Gastrocnemius medialis (tissue), 4 donors: Measurements from ENCODE around the gene TEX52. TPM values are rescaled to one million over a fixed set of nuclear protein-coding genes. Genes with fewer than 3 reads are reported as not detected.

Source experiments
- ATAC-seq, 2 donors: fragments of 150-250 bp; one replicate each; pipeline ENCODE4 v1.9.1; 2016
- DNase-seq, 2 donors: peaks; one replicate each; pipeline ENCODE4 v3.0.0-alpha.2; 2019
- H3K27ac ChIP-seq, 4 donors: fragments of 200-600 bp; sonication (generic); 1 replicate in 1 of 4; 2 replicates in 3 of 4; pipeline ENCODE4 v1.5.1; 2016 to 2018; ENCODE audit warnings: mild to moderate bottlenecking in 2 of 4, moderate library complexity in 1 of 4
- H3K27me3 ChIP-seq, 3 donors: fragments of 200-600 bp; sonication (generic) in 2 of 3; 1 replicate in 1 of 3; 2 replicates in 2 of 3; pipeline versions ENCODE4 v1.5.1 to v1.6.0; 2016 to 2019; ENCODE audit warnings: mild to moderate bottlenecking in 1 of 3, moderate library complexity in 1 of 3
- H3K36me3 ChIP-seq, 2 donors: fragments of 200-600 bp; sonication (generic) in 1 of 2; one replicate each; pipeline ENCODE4 v1.5.1; 2017 to 2018
- H3K4me1 ChIP-seq, 2 donors: fragments of 200-600 bp; sonication (generic) in 1 of 2; one replicate each; pipeline ENCODE4 v1.5.1; 2016 to 2017; ENCODE audit warnings: mild to moderate bottlenecking in 2 of 2
- H3K4me3 ChIP-seq, 4 donors: fragments of 200-600 bp; sonication (generic) in 3 of 4; 1 replicate in 1 of 4; 2 replicates in 3 of 4; pipeline ENCODE4 v1.5.1; 2016 to 2019; ENCODE audit warnings: mild to moderate bottlenecking in 2 of 4
- H3K9me3 ChIP-seq, 3 donors: fragments of 200-600 bp; sonication (generic) in 2 of 3; 1 replicate in 1 of 3; 2 replicates in 2 of 3; pipeline ENCODE4 v1.5.1; 2016 to 2019
- POLR2A ChIP-seq, 2 donors: fragments of 450-650 bp; IDR thresholded peaks; one replicate each; pipeline ENCODE4 v1.6.1; 2017; ENCODE audit warnings: antibody characterized with exemption in 2 of 2, mild to moderate bottlenecking in 2 of 2, moderate library complexity in 2 of 2
- in situ Hi-C, 4 donors: fragments of 200-750 bp; cut with MboI; loops; one replicate each; pipeline versions ENCODE4 v1.15.0 to v1.8.0; 2017; ENCODE audit warnings: low sequenced_read_pairs in 4 of 4
- intact Hi-C: fragments of 100-400 bp; cut with DNase I; formaldehyde crosslinking; loops from one replicate; pipeline ENCODE4 v1.15.1; 2023; ENCODE audit warnings: low total_unique reads
- total RNA-seq, 4 donors: library from RNA; depleted of rRNA; stranded (reverse); fragments of >200 nt; gene quantifications; one replicate each; pipeline versions ENCODE4 v1.1.0 to v1.2.3, GENCODE V29; 2016
- TF ChIP-seq, protein P1 (sequence below), 5 experiments: fragments of 450-650 bp in 3 of 5; fragments of 200-600 bp in 2 of 5; sonication (generic) in 2 of 5; IDR thresholded peaks in 4 of 5; conservative IDR thresholded peaks in 1 of 5; 1 replicate in 4 of 5; 2 replicates in 1 of 5; pipeline ENCODE4 v1.5.1; 2016 to 2019; ENCODE audit warnings: antibody characterized with exemption in 5 of 5, mild to moderate bottlenecking in 3 of 5, moderate library complexity in 3 of 5

The TEX52 gene
- total RNA-seq, 4 donors from 2014 or later, result 0.68 TPM; not detected in 3

DNA sequence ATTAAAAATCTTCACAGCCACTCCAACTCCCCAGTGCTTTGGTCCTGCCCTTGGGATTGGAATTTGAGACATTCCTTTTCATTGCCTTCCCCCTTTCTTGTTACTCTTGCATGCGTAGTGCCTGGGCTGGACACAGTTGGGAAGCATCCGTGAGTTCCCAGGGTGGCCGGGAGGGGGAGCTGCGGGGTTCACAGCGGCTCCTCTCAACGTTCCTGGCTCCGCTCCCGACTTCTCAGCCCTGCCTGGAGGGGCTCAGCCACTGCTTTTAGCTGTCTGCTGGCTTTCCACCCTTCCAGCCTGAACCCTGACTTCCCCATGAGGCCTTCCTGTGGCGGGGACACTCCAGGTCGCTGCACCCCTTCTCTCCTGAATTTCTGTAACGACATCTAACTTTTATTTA is 3.2 kb downstream of the TEX52 start:
- no peaks in the 10 kb centered on the region for H3K36me3 ChIP-seq

DNA sequence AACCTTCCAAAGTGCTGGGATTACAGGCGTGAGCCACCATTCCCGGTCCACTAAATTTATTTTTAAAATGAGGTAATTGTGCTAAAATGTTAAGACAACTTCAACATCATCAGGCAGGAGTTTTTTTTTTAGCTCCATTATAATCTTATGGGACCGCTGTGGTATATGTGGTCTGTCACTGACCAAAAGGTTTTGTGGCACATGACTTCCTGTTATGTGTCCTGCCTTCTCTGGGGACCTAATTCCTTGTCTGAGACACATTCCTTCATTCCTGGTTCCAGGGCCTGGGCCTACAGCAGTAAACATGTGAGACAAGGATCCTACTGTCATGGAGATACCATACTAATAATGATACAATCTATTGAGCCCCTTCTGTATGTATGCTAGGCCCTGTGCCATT is 4.9 kb downstream of the TEX52 start:
- no peaks in the 10 kb centered on the region for H3K9me3 ChIP-seq
- no peak overlapping the region for H3K4me3 ChIP-seq
- TF ChIP-seq, protein P1, sequence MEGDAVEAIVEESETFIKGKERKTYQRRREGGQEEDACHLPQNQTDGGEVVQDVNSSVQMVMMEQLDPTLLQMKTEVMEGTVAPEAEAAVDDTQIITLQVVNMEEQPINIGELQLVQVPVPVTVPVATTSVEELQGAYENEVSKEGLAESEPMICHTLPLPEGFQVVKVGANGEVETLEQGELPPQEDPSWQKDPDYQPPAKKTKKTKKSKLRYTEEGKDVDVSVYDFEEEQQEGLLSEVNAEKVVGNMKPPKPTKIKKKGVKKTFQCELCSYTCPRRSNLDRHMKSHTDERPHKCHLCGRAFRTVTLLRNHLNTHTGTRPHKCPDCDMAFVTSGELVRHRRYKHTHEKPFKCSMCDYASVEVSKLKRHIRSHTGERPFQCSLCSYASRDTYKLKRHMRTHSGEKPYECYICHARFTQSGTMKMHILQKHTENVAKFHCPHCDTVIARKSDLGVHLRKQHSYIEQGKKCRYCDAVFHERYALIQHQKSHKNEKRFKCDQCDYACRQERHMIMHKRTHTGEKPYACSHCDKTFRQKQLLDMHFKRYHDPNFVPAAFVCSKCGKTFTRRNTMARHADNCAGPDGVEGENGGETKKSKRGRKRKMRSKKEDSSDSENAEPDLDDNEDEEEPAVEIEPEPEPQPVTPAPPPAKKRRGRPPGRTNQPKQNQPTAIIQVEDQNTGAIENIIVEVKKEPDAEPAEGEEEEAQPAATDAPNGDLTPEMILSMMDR (IDR thresholded peaks at IDR 0.05 in 4 of 5, conservative IDR thresholded peaks at IDR 0.05 in 1 of 5), result no peak
- TF ChIP-seq POLR2A (IDR thresholded peaks at IDR 0.05), result no peak
- ATAC-seq (no peak), DNase-seq (no peak)
- no peaks in the 10 kb centered on the region for H3K4me1 ChIP-seq
- no peaks in the 10 kb centered on the region for H3K27me3 ChIP-seq
- in situ Hi-C loops (loop anchor here in 1 of 4 donors (10.0 kb wide), 1 partner anchor 183 kb away; no protein-coding TSS in a partner anchor), intact Hi-C loops (loop anchor here (10.0 kb wide), 1 partner anchor 193 kb away; no protein-coding TSS in a partner anchor)
- H3K36me3 ChIP-seq, result no peaks in the 10 kb centered on the region
- H3K27ac ChIP-seq, result no peak overlapping the region

More for the DNA sequence above, 3.2 kb downstream of the TEX52 start:
- in situ Hi-C loops (loop anchor here in 1 of 4 donors (10.0 kb wide), 1 partner anchor 181 kb away; no protein-coding TSS in a partner anchor), intact Hi-C loops (loop anchor here (1.0 to 10.0 kb wide), 2 partner anchors 91 to 191 kb away; no protein-coding TSS in a partner anchor)
- Histone ChIP-seq H3K4me3 (no peak overlapping the region), H3K27ac (no peak overlapping the region), H3K4me1 (peaks cover 5 to 12% of the 10 kb centered on the region in 2 donors), H3K9me3 (no peaks in the 10 kb centered on the region), H3K27me3 (no peaks in the 10 kb centered on the region)
- TF ChIP-seq POLR2A (IDR thresholded peaks at IDR 0.05), result no peak
- TF ChIP-seq, protein P1 (IDR thresholded peaks at IDR 0.05 in 4 of 5, conservative IDR thresholded peaks at IDR 0.05 in 1 of 5), result peak; percentile 71 to 90 (median 77)
- DNase-seq (peak; percentile 53 to 72), ATAC-seq (peak; percentile 51 to 70)

DNA sequence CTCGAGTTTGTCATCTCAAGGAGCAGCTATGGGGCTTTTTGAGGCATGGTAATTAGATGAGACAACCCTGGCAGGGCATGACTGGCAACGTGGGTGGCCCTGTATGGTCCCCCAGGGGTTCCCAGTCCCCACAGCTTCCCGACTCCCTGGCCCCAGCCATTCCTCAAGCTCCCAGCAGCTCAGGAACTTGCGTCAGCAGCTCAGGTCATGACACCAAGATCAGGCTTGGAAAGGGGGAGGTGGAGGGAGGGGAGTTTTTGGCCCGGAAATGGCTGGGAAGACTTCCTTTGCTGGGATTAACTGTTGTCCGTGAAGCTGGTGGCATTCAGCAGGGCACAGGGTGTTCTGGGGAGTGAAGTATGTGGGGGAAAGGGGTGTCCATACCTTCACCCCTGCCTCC is 11.6 kb downstream of the TEX52 start:
- H3K4me1 ChIP-seq, result no peaks in the 10 kb centered on the region
- no peak for DNase-seq
- ATAC-seq, result peak in 1 of 2 donors; percentile 28
- no peaks in the 10 kb centered on the region for H3K36me3 ChIP-seq
- H3K4me3 ChIP-seq, result no peak overlapping the region
- H3K27me3 ChIP-seq, result no peaks in the 10 kb centered on the region
- intact Hi-C loops, result no loop called here
- in situ Hi-C loops, result no loop called here
- H3K9me3 ChIP-seq, result no peaks in the 10 kb centered on the region
- H3K27ac ChIP-seq, result peak overlapping the region in 2 of 4 donors; percentile 33 to 52
- no peak for TF ChIP-seq POLR2A (IDR thresholded peaks at IDR 0.05)
- TF ChIP-seq, protein P1 (IDR thresholded peaks at IDR 0.05 in 4 of 5, conservative IDR thresholded peaks at IDR 0.05 in 1 of 5), result no peak

DNA sequence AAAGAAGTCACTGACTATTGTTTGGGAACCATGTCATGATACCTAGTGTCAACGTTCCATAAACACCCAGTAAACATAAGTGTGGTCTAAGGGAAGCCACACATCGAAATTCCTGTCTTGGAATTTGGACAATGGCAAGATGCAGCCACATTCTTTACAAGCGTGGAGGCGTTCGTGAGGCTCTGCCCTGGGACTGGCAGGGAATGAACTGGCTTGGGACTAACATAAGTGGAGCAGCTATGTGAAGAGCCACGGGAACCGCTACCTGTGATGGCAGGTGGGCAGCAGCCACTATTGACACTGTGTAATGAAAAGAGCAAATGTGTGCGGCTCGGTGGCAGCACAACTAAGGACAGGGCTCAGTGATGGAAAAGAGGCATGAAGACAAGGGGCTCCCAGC is 12.1 kb downstream of the TEX52 start:
- ATAC-seq, result no peak
- H3K27ac ChIP-seq, result peak overlapping the region in 3 of 4 donors; percentile 5 to 52 (median 33)

More for the DNA sequence above, 12.1 kb downstream of the TEX52 start:
- Histone ChIP-seq H3K4me3 (no peak overlapping the region), H3K36me3 (no peaks in the 10 kb centered on the region), H3K4me1 (no peaks in the 10 kb centered on the region), H3K27me3 (no peaks in the 10 kb centered on the region), H3K9me3 (no peaks in the 10 kb centered on the region)
- TF ChIP-seq, protein P1 (IDR thresholded peaks at IDR 0.05 in 4 of 5, conservative IDR thresholded peaks at IDR 0.05 in 1 of 5), result no peak
- no peak for TF ChIP-seq POLR2A (IDR thresholded peaks at IDR 0.05)
- intact Hi-C loops (no loop called here), in situ Hi-C loops (no loop called here)
- DNase-seq, result no peak
